Measurements from ENCODE around the gene ITSN2.
A peak's percentile ranks its signal among the peaks of the same experiment; 100 is the strongest.

ITSN2 gene

DNA sequence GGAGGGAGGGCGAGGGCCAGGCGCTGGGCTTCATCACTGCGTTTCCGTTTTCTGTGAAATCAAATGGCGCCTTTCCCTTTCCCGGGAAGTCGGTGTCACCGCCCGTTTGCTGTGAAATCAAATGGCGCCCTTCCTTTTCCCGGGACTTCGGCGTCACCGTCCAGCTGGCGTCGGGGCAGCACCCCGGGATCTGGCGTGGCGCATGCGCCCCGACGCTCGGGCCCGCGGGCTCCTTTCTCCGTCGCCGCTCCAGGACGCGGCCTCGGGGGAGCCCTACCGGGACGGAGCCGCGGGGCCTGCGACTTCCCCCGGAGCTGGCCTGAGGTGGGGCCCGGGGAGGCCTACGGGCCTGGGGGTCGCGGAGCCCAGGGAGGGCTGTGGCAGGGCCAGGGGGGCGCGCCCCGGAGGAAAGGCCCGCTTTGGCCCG, 185.5 kb downstream of the ITSN2 start, which contains the start of gene FAM228A:
Gene FAM228A (plus strand): TSS at position 203 of the 427 bp plus-strand sequence. CDS start 428 bp downstream, outside the sequence.
- DNase-seq = no peak

- no peak for DNase-seq
Observed at GRCh38 chr2:24169023-24169422, 191.3 kb downstream of the ITSN2 start.

GRCh38 chr2:24164416-24164973, 195.8 kb downstream of the ITSN2 start:
- DNase-seq = peak in 2 of 5 donors; percentile 7 to 23

DNA sequence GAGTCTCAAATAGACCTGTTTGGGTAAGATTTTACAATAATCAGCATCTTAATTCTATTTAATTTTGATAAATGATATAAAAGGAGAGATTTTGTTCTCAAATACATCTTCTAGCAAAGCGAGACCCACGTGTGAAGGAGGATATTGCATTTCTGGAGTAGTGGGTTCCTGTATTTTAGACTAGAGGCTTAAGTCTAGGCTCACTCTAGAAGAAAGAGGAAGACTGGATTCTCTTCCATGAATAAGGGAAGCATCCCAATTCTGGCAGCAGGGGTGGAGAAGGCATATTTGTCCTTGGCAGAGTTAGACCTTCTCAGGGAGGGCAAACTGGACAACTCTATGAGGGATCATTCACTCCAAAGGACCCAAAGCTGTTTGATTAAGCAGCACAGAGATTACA, 196.7 kb downstream of the ITSN2 start:
- no peak for DNase-seq

- DNase-seq = no peak
Observed at GRCh38 chr2:24163186-24163585, 197.2 kb downstream of the ITSN2 start.

- DNase-seq = no peak
Observed at GRCh38 chr2:24162494-24162893, 197.8 kb downstream of the ITSN2 start.

DNA sequence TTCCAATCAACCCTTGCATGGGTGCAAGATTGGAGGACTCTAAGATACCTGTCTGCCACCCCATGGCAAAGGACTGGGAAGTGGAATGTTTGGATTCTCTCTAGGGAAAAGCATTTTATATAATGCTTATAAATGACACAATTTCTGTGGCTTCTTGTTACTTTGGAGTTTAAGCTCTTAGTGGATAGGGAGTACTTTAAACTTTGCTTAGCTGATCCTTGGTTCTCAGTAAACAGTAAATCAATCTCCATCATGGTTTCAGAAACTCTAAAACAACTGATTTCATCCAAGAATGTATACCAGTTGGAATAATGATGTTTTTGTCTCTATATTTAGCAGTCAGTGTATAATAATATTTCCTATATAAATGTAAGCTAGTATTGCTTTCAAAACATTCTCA, 199.6 kb downstream of the ITSN2 start:
- no peak for DNase-seq

DNA sequence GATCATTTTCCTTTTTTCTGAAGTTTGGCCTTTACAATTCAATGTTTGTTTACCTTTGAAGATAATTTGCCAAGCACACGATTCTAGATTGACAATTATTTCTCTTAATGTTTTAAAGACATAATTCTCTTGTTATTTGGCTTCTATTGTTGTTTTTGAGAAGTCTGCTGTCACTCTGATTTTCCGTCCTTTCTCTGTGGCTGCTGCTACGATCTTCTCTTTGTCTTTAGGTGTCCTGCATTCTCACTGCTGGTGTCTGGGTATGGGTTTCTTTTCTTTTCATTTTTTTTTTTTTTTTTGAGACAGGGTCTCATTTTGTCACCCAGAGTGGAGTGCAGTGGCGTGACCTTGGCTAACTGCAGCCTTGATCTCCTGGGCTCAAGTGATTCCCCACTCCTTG, 200.6 kb downstream of the ITSN2 start:
- DNase-seq = no peak

DNA sequence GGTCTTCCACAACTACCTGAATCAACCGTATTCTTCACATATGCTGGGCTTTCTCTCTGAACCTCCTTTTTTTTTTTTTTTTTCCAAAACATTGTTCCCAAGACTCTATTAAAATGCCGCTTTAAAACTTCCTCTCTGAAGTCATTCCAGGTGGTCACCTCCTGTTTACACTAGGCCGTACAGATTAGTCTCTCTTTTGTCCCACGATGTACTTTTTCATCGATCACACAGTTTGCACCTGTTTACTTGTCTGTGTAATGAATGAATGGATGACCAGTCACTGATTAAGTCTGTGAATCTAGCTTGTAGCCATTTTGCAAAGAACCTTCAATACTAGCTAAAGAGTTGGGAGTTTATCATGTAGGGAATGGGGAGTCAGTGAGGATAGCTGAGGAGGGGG, 202.2 kb downstream of the ITSN2 start:
- DNase-seq = no peak

DNA sequence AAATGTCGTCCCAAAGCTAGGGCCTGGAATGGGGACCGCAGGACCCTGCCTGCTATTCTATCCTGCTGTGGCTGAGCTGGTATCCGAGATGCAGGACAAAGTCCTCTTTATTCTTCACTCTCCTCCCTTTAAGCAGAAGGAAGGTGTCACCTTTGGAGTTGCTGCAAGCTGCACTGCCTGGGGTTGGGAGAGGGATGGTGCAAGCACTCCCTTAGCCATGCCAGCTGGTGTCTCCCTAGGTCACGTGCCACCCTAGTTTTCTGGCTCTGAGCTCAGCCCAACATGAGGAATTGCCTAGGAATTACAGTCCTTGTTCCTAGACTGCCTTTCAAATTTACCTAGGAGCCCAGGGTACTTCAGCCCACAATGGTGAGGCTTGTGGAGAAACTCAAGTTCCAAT, 206.9 kb downstream of the ITSN2 start:
- no peak for DNase-seq

All from T-helper 1 cell (primary cell).